ENCODE results near the gene AK3. TPM values are rescaled to one million over a fixed set of nuclear protein-coding genes. Genes with fewer than 3 reads are reported as not detected.

AK3 gene
- total RNA-seq, 2 experiments from 2014 or later: 43.3 to 108 TPM

DNA sequence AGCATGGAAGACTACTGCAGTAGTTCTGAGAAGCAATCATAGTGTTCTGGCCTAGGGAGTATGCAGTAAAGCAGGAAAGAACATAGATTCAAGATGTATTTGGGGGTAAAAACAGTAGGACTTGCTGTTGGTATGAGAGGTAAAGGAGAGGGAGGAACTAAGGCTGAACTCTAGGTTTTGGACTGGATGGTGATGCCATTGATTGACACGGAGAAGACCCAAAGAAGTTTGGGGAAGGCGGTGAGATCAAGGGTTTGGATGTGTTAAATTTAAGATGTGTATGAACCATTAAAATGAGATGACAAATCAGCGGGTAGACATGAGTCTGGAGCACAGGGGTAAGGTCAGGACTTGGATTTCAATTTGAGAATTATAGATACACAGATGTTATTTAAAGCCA, 63.6 kb downstream of the AK3 start:
- TF ChIP-seq, protein P1, sequence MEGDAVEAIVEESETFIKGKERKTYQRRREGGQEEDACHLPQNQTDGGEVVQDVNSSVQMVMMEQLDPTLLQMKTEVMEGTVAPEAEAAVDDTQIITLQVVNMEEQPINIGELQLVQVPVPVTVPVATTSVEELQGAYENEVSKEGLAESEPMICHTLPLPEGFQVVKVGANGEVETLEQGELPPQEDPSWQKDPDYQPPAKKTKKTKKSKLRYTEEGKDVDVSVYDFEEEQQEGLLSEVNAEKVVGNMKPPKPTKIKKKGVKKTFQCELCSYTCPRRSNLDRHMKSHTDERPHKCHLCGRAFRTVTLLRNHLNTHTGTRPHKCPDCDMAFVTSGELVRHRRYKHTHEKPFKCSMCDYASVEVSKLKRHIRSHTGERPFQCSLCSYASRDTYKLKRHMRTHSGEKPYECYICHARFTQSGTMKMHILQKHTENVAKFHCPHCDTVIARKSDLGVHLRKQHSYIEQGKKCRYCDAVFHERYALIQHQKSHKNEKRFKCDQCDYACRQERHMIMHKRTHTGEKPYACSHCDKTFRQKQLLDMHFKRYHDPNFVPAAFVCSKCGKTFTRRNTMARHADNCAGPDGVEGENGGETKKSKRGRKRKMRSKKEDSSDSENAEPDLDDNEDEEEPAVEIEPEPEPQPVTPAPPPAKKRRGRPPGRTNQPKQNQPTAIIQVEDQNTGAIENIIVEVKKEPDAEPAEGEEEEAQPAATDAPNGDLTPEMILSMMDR (conservative IDR thresholded peaks at IDR 0.05; ENCODE audit: low read length): no peak
- no peak for TF ChIP-seq EZH2phosphoT487 (IDR thresholded peaks at IDR 0.05; ENCODE audit: borderline replicate concordance, low read depth, low read length)
- Histone ChIP-seq H3K4me2 (ENCODE audit: low read length) (no peak overlapping the region), H3K9me3 (ENCODE audit: low read length) (no peaks in the 10 kb centered on the region), H2AFZ (ENCODE audit: low read length) (0 out of 2 replicates have a peak overlapping the region, but pooled peaks have one; percentile 14), H4K20me1 (ENCODE audit: insufficient read depth, low read length) (no peaks in the 10 kb centered on the region), H3K4me1 (ENCODE audit: insufficient read depth, low read length, poor library complexity, severe bottlenecking) (peaks cover 20% of the 10 kb centered on the region), H3K27ac (ENCODE audit: low read depth, low read length, poor library complexity, severe bottlenecking) (no peak overlapping the region), H3K4me3 (ENCODE audit: low read depth, low read length, poor library complexity, severe bottlenecking) (no peak overlapping the region), H3K9me2 (ENCODE audit: insufficient read depth, low read length) (no peaks in the 10 kb centered on the region), H3K36me3 (ENCODE audit: insufficient read depth, low read length) (no peaks in the 10 kb centered on the region), H3K79me2 (ENCODE audit: insufficient read depth, low read depth, low read length) (peaks cover 23% of the 10 kb centered on the region)
- intact Hi-C loops (cut with micrococcal nuclease; ENCODE audit: unreplicated experiment): loop anchor here (5.0 kb wide), 1 partner anchor 760 kb away; the partner anchor contains the start of gene PLGRKT
- BruUV-seq (replicated peaks): no TSS peak
- ChIA-PET CTCF (ENCODE audit: unreplicated experiment) (no interaction called here), POLR2A (interaction anchor here (0.7 to 1.0 kb wide), 2 partner anchors 13 to 30 kb away, joined by 3 read pairs; no protein-coding TSS in a partner anchor)
- no peak for DNase-seq (ENCODE audit: low spot score)

DNA sequence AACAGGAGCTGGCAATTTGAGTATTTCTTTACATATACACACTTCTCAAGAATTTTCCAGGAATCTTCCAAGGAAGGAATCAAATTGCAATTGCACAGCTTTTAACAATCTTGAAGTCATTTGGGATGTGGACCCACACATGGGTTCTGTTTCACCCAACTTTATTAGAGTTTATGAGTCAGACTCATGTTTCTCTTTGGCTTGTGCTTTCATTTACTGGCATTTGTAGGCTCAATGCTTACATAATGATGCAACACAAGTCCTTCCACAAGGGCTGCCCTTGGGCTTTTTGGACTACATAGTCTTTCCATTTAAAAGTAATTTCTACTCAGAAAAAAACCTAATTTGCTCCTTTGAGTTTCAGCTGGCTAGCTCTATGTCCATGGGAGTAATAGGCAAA, 66.2 kb downstream of the AK3 start:
- no peaks in the 10 kb centered on the region for H3K9me2 ChIP-seq (ENCODE audit: insufficient read depth, low read length)
- no peak overlapping the region for H2AFZ ChIP-seq (ENCODE audit: low read length)
- intact Hi-C loops (cut with micrococcal nuclease; ENCODE audit: unreplicated experiment): loop anchor here (5.0 kb wide), 1 partner anchor 763 kb away; the partner anchor contains the start of gene PLGRKT
- H3K4me2 ChIP-seq (ENCODE audit: low read length): no peak overlapping the region
- BruUV-seq (replicated peaks): no TSS peak
- TF ChIP-seq, protein P1 (conservative IDR thresholded peaks at IDR 0.05; ENCODE audit: low read length): no peak
- no peak for TF ChIP-seq EZH2phosphoT487 (IDR thresholded peaks at IDR 0.05; ENCODE audit: borderline replicate concordance, low read depth, low read length)
- no peaks in the 10 kb centered on the region for H3K9me3 ChIP-seq (ENCODE audit: low read length)
- ChIA-PET CTCF (ENCODE audit: unreplicated experiment) (no interaction called here), POLR2A (interaction anchor here (0.7 to 0.8 kb wide), 2 partner anchors 10 kb away, joined by 3 to 4 read pairs; no protein-coding TSS in a partner anchor)
- H3K27ac ChIP-seq (ENCODE audit: low read depth, low read length, poor library complexity, severe bottlenecking): no peak overlapping the region
- H3K4me3 ChIP-seq (ENCODE audit: low read depth, low read length, poor library complexity, severe bottlenecking): no peak overlapping the region
- H3K36me3 ChIP-seq (ENCODE audit: insufficient read depth, low read length): no peaks in the 10 kb centered on the region
- H3K4me1 ChIP-seq (ENCODE audit: insufficient read depth, low read length, poor library complexity, severe bottlenecking): peaks cover 8% of the 10 kb centered on the region
- no peaks in the 10 kb centered on the region for H4K20me1 ChIP-seq (ENCODE audit: insufficient read depth, low read length)
- no peak for DNase-seq (ENCODE audit: low spot score)
- no peaks in the 10 kb centered on the region; the same call in 1 of the 2 replicates for H3K79me2 ChIP-seq (ENCODE audit: insufficient read depth, low read depth, low read length)

DNA sequence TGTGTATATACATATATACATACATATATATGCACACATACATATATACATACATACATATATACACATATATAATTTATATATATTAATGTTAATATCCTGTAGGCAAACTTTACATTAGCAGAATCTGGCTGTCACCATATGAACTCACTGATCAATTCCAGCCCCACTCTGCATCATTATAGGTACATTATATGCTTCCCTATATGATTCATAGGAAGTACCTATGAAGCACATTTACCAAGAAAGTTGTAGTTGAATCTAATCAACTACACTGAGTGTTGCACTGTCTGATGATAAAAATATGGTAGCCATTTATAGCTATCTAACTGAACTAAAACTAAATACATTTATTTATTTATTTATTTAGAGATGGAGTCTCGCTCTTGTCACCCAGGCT, 69.3 kb downstream of the AK3 start:
- Histone ChIP-seq H3K4me3 (ENCODE audit: low read depth, low read length, poor library complexity, severe bottlenecking) (no peak overlapping the region), H3K4me1 (ENCODE audit: insufficient read depth, low read length, poor library complexity, severe bottlenecking) (peaks cover 6% of the 10 kb centered on the region), H3K9me3 (ENCODE audit: low read length) (no peaks in the 10 kb centered on the region), H3K79me2 (ENCODE audit: insufficient read depth, low read depth, low read length) (no peaks in the 10 kb centered on the region), H3K9me2 (ENCODE audit: insufficient read depth, low read length) (no peaks in the 10 kb centered on the region), H3K4me2 (ENCODE audit: low read length) (no peak overlapping the region), H2AFZ (ENCODE audit: low read length) (no peak overlapping the region), H3K27ac (ENCODE audit: low read depth, low read length, poor library complexity, severe bottlenecking) (no peak overlapping the region), H3K36me3 (ENCODE audit: insufficient read depth, low read length) (no peaks in the 10 kb centered on the region), H4K20me1 (ENCODE audit: insufficient read depth, low read length) (no peaks in the 10 kb centered on the region)
- BruUV-seq (replicated peaks): no TSS peak
- intact Hi-C loops (cut with micrococcal nuclease; ENCODE audit: unreplicated experiment): no loop called here
- ChIA-PET CTCF (ENCODE audit: unreplicated experiment) (no interaction called here), POLR2A (no interaction called here)
- no peak for TF ChIP-seq EZH2phosphoT487 (IDR thresholded peaks at IDR 0.05; ENCODE audit: borderline replicate concordance, low read depth, low read length)
- TF ChIP-seq, protein P1 (conservative IDR thresholded peaks at IDR 0.05; ENCODE audit: low read length): no peak
- no peak for DNase-seq (ENCODE audit: low spot score)
